Panc1 (cell line): ENCODE results near the gene ATXN10. TPM values are rescaled to one million over a fixed set of nuclear protein-coding genes. Genes with fewer than 3 reads are reported as not detected.

Source experiments
- ATAC-seq: fragments of 200-7000 bp; cut with Tn5 transposase; 2 replicates; pipeline ENCODE4 v1.9.1; 2020; ENCODE audit warnings: mild to moderate bottlenecking, moderate library complexity
- BruUV-seq: library from RNA; stranded (reverse); fragments of 400-500 nt; replicated peaks from 2 replicates; lab custom pipeline; 2021; lab: Mats Ljungman, UMichigan
- CTCF ChIA-PET: fragments of 300-600 bp; sonication (Branson Sonifier 250); formaldehyde crosslinking; loops from one replicate; lab custom pipeline; 2022; ENCODE audit warnings: antibody characterized with exemption; lab: Charles Lee
- POLR2A ChIA-PET: fragments of 300-600 bp; sonication (Branson Sonifier 250); formaldehyde crosslinking; loops from one replicate; lab custom pipeline; 2022; ENCODE audit warnings: antibody characterized with exemption; lab: Charles Lee
- DNase-seq: peaks from one replicate; pipeline ENCODE4 v3.0.0-alpha.2; 2010; ENCODE audit warnings: low read depth, low spot score
- H3K27ac ChIP-seq: 2 replicates; pipeline ENCODE4 v1.5.1; 2011; ENCODE audit warnings: mild to moderate bottlenecking, low read length, inconsistent platforms
- H3K27me3 ChIP-seq: fragments of 200-500 bp; sonication (Bioruptor generic); 2 replicates; pipeline ENCODE4 v1.6.0; 2014; ENCODE audit warnings: low read length, inconsistent platforms; ENCODE audit not compliant: control insufficient read depth, insufficient read depth
- H3K36me3 ChIP-seq: fragments of 200-500 bp; sonication (Bioruptor generic); 2 replicates; pipeline ENCODE4 v1.5.1; 2014; ENCODE audit warnings: inconsistent platforms, mild to moderate bottlenecking, low read length, moderate library complexity; ENCODE audit not compliant: control insufficient read depth, insufficient read depth
- H3K4me1 ChIP-seq: 2 replicates; pipeline ENCODE4 v1.5.1; 2011; ENCODE audit warnings: inconsistent platforms, mild to moderate bottlenecking, low read length, moderate library complexity; ENCODE audit not compliant: control insufficient read depth, insufficient read depth
- H3K4me3 ChIP-seq, 2 experiments: 2 replicates each; pipeline ENCODE4 v1.5.1; 2011 to 2012; ENCODE audit warnings: low read depth in 2 of 2, low read length in 2 of 2, mild to moderate bottlenecking in 2 of 2, inconsistent platforms in 1 of 2, moderate library complexity in 1 of 2
- H3K9me3 ChIP-seq: fragments of 200-500 bp; sonication (Bioruptor generic); 2 replicates; pipeline ENCODE4 v1.5.1; 2014; ENCODE audit warnings: low read depth, mild to moderate bottlenecking, inconsistent platforms, low read length, moderate library complexity; ENCODE audit not compliant: control insufficient read depth, insufficient read depth
- CTCF ChIP-seq: fragments of 450-650 bp; IDR thresholded peaks from 2 replicates; pipeline ENCODE4 v1.5.1; 2017; ENCODE audit warnings: mild to moderate bottlenecking
- POLR2AphosphoS5 ChIP-seq: IDR thresholded peaks from 2 replicates; pipeline ENCODE4 v1.6.1; 2012; ENCODE audit warnings: mild to moderate bottlenecking, low read depth, low read length, moderate library complexity
- REST ChIP-seq, 2 experiments: IDR thresholded peaks; 2 replicates each; pipeline ENCODE4 v1.6.1; 2011 to 2012; ENCODE audit warnings: low read depth in 2 of 2, control low read depth in 1 of 2, low read length in 1 of 2, mild to moderate bottlenecking in 1 of 2, moderate library complexity in 1 of 2; ENCODE audit not compliant: insufficient read depth in 1 of 2
- SIN3A ChIP-seq: IDR thresholded peaks from 2 replicates; pipeline ENCODE4 v1.6.1; 2012; ENCODE audit warnings: low read depth, mild to moderate bottlenecking, low read length, moderate library complexity, borderline replicate concordance; ENCODE audit not compliant: insufficient read depth
- TCF7L2 ChIP-seq: IDR thresholded peaks from 2 replicates; pipeline ENCODE4 v1.6.1; 2011; ENCODE audit warnings: mild to moderate bottlenecking, low read depth, low read length, inconsistent platforms
- in situ Hi-C: cut with HindIII; loops from 2 replicates; pipeline ENCODE4 v1.10.0; 2016; ENCODE audit warnings: low sequenced_read_pairs, low pct_unique_long_range_greater_than_20kb
- intact Hi-C: fragments of 100-400 bp; cut with micrococcal nuclease; formaldehyde crosslinking; loops from one replicate; pipeline ENCODE4 v1.10.0; 2022; ENCODE audit not compliant: unreplicated experiment
- total RNA-seq: library from RNA; stranded (reverse); gene quantifications from one replicate; pipeline ENCODE4 v1.2.1, GENCODE V29; 2021; ENCODE audit not compliant: unreplicated experiment

ATXN10 gene
- total RNA-seq, 1 experiment from 2014 or later, result 184 TPM

GRCh38 chr22:45754822-45755221 is 83.2 kb downstream of the ATXN10 start:
- Histone ChIP-seq H3K27me3 (no peaks in the 10 kb centered on the region), H3K27ac (no peak overlapping the region), H3K36me3 (no peaks in the 10 kb centered on the region; the same call in 1 of the 2 replicates), H3K9me3 (no peaks in the 10 kb centered on the region), H3K4me3 (no peak overlapping the region), H3K4me1 (peaks cover 10% of the 10 kb centered on the region; the same call in 1 of the 2 replicates)
- BruUV-seq, result no TSS peak
- no peak for ATAC-seq
- DNase-seq, result no peak
- CTCF ChIA-PET, result no interaction called here
- in situ Hi-C loops (no loop called here), intact Hi-C loops (no loop called here)
- POLR2A ChIA-PET, result no interaction called here
- no peak for TF ChIP-seq TCF7L2
- TF ChIP-seq SIN3A, result no peak
- no peak for TF ChIP-seq REST (IDR thresholded peaks at IDR 0.05; ENCODE audit: insufficient read depth in 1 of 2, low read depth in 2 of 2, low read length in 1 of 2)
- TF ChIP-seq POLR2AphosphoS5, result no peak
- TF ChIP-seq CTCF, result no peak

DNA sequence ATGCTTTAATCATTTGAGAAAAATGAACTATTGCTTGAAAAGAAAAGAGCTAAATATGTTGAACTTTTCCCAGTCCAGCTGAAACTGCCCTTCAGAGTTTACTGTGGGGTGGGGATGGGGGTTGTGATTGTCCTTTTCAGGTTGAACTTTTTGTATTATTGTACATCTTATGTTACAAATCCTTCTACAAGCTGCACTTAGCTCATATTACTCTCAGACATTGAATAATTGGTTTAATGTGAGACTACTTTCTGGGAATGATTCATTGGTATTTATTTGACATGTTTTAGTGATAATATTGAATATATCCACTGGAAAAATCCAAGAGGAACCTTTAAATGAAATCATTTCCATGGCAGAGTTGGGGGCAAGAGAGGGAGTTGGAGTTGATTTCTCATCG is 84.9 kb downstream of the ATXN10 start:
- no peak overlapping the region for H3K27ac ChIP-seq
- H3K4me1 ChIP-seq, result peaks cover 10% of the 10 kb centered on the region; the same call in 1 of the 2 replicates
- H3K36me3 ChIP-seq, result no peaks in the 10 kb centered on the region; the same call in 1 of the 2 replicates
- H3K4me3 ChIP-seq, result no peak overlapping the region
- intact Hi-C loops (no loop called here), in situ Hi-C loops (no loop called here)
- no peak for ATAC-seq
- H3K9me3 ChIP-seq, result no peaks in the 10 kb centered on the region
- ChIA-PET POLR2A (interaction anchor here (0.6 kb wide), 1 partner anchor 72 kb away, joined by 3 read pairs; no protein-coding TSS in a partner anchor), CTCF (no interaction called here)
- no peak for TF ChIP-seq REST (IDR thresholded peaks at IDR 0.05; ENCODE audit: insufficient read depth in 1 of 2, low read depth in 2 of 2, low read length in 1 of 2)
- no peak for TF ChIP-seq SIN3A
- no peak for TF ChIP-seq CTCF
- no peak for TF ChIP-seq POLR2AphosphoS5
- no peak for TF ChIP-seq TCF7L2
- no peaks in the 10 kb centered on the region for H3K27me3 ChIP-seq
- DNase-seq, result no peak
- no TSS peak for BruUV-seq
